PC-9 (cell line): ENCODE results near the gene WDCP. TPM values are rescaled to one million over a fixed set of nuclear protein-coding genes. Genes with fewer than 3 reads are reported as not detected.
A peak's percentile ranks its signal among the peaks of the same experiment; 100 is the strongest.

Source experiments
- BruUV-seq: library from RNA; stranded (reverse); fragments of 400-500 nt; replicated peaks from 2 replicates; lab custom pipeline; 2021; lab: Mats Ljungman, UMichigan
- CTCF ChIA-PET: fragments of 300-600 bp; sonication (Branson Sonifier 250); formaldehyde crosslinking; loops from one replicate; lab custom pipeline; 2022; ENCODE audit warnings: antibody characterized with exemption; lab: Charles Lee
- POLR2A ChIA-PET: fragments of 300-600 bp; sonication (Branson Sonifier 250); formaldehyde crosslinking; loops from one replicate; lab custom pipeline; 2022; ENCODE audit warnings: antibody characterized with exemption; ENCODE audit not compliant: unreplicated experiment; lab: Charles Lee
- DNase-seq, 2 experiments: peaks; one replicate each; pipeline versions ENCODE4 v3.0.0 to v3.0.0-alpha.2; 2015 to 2022; ENCODE audit warnings: mixed read lengths in 1 of 2
- H2AFZ ChIP-seq: fragments of 200-600 bp; sonication (generic); 2 replicates; pipeline ENCODE4 v1.8.1; 2017; ENCODE audit warnings: antibody characterized with exemption
- H3F3A ChIP-seq: fragments of 200-600 bp; sonication (generic); 2 replicates; pipeline ENCODE4 v1.8.1; 2017; ENCODE audit warnings: antibody characterized with exemption, mild to moderate bottlenecking, low read depth; ENCODE audit not compliant: insufficient read depth
- H3K27ac ChIP-seq: fragments of 200-600 bp; sonication (generic); 2 replicates; pipeline ENCODE4 v1.6.1; 2016; ENCODE audit warnings: mixed run types
- H3K27me3 ChIP-seq: fragments of 200-600 bp; sonication (generic); 2 replicates; pipeline ENCODE4 v1.6.1; 2016; ENCODE audit warnings: low read depth, mixed run types; ENCODE audit not compliant: insufficient read depth
- H3K36me3 ChIP-seq: fragments of 200-600 bp; sonication (generic); 2 replicates; pipeline ENCODE4 v1.6.1; 2016; ENCODE audit warnings: low read depth, mixed run types
- H3K4me1 ChIP-seq: fragments of 200-600 bp; sonication (generic); replicated peaks from 2 replicates; pipeline ENCODE4 v1.6.1; 2016; ENCODE audit warnings: mixed run types; ENCODE audit not compliant: insufficient read depth
- H3K4me2 ChIP-seq: fragments of 200-600 bp; sonication (generic); 2 replicates; pipeline ENCODE4 v1.6.1; 2017; ENCODE audit warnings: mixed run types
- H3K4me3 ChIP-seq: fragments of 200-600 bp; sonication (generic); 2 replicates; pipeline ENCODE4 v1.6.1; 2016; ENCODE audit warnings: mixed run types
- H3K79me2 ChIP-seq: fragments of 200-600 bp; sonication (generic); 2 replicates; pipeline ENCODE4 v1.6.1; 2017; ENCODE audit warnings: low read depth, mixed run types
- H3K9me2 ChIP-seq: fragments of 200-600 bp; sonication (generic); 2 replicates; pipeline ENCODE4 v1.8.1; 2017; ENCODE audit warnings: mild to moderate bottlenecking; ENCODE audit not compliant: insufficient read depth
- H3K9me3 ChIP-seq: fragments of 200-600 bp; sonication (generic); 2 replicates; pipeline ENCODE4 v1.8.1; 2016; ENCODE audit warnings: low read depth; ENCODE audit not compliant: insufficient read depth
- H4K20me1 ChIP-seq: fragments of 200-600 bp; sonication (generic); 2 replicates; pipeline ENCODE4 v1.8.1; 2017; ENCODE audit not compliant: insufficient read depth
- EZH2 ChIP-seq: fragments of 200-600 bp; sonication (generic); IDR thresholded peaks from 2 replicates; pipeline ENCODE4 v1.8.0; 2017; ENCODE audit warnings: antibody characterized with exemption, low read depth
- intact Hi-C: fragments of 100-400 bp; cut with micrococcal nuclease; formaldehyde crosslinking; loops from one replicate; pipeline ENCODE4 v1.10.0; 2022; ENCODE audit not compliant: unreplicated experiment
- total RNA-seq: library from RNA; stranded (reverse); gene quantifications from 2 replicates; pipeline ENCODE4 v1.2.3, GENCODE V29; 2021
- TF ChIP-seq, protein P1 (sequence below): fragments of 200-600 bp; sonication (generic); conservative IDR thresholded peaks from 2 replicates; pipeline ENCODE4 v1.6.1; 2017; ENCODE audit warnings: mixed run types, antibody characterized with exemption, mild to moderate bottlenecking, moderate library complexity

The WDCP gene
- total RNA-seq, 1 experiment from 2014 or later: 13.5 TPM

DNA sequence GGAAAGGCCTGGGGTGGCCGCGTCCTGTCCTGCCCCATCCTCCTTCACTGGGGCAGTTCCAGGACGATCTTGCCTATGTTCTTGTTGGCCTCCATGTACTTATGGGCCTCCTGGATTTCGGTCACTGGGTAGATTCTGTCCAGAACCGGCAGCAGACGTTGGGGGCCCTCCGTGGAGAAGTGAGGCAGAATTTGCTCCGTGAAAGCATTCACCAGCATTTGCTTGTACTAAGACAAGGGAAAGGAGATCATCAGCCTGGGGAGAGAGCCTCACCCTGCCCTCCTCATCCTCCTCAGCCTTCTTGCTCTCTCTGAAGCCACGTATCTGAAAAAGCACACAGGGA, 30.3 kb upstream of the WDCP start:
- no peaks in the 10 kb centered on the region for H3K9me2 ChIP-seq
- H4K20me1 ChIP-seq: peaks cover 13% of the 10 kb centered on the region
- no peak for DNase-seq
- H3K9me3 ChIP-seq: no peaks in the 10 kb centered on the region
- peak overlapping the region; percentile 98 for H3K4me2 ChIP-seq
- BruUV-seq: TSS peak; percentile 90
- TF ChIP-seq, protein P1, sequence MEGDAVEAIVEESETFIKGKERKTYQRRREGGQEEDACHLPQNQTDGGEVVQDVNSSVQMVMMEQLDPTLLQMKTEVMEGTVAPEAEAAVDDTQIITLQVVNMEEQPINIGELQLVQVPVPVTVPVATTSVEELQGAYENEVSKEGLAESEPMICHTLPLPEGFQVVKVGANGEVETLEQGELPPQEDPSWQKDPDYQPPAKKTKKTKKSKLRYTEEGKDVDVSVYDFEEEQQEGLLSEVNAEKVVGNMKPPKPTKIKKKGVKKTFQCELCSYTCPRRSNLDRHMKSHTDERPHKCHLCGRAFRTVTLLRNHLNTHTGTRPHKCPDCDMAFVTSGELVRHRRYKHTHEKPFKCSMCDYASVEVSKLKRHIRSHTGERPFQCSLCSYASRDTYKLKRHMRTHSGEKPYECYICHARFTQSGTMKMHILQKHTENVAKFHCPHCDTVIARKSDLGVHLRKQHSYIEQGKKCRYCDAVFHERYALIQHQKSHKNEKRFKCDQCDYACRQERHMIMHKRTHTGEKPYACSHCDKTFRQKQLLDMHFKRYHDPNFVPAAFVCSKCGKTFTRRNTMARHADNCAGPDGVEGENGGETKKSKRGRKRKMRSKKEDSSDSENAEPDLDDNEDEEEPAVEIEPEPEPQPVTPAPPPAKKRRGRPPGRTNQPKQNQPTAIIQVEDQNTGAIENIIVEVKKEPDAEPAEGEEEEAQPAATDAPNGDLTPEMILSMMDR: no peak
- no peak for TF ChIP-seq EZH2
- peaks cover 42% of the 10 kb centered on the region for H3F3A ChIP-seq
- peaks cover 33% of the 10 kb centered on the region for H3K79me2 ChIP-seq
- peaks cover 21% of the 10 kb centered on the region for H3K4me1 ChIP-seq
- intact Hi-C loops: loop anchor here (2.0 kb wide), 2 partner anchors 45 to 151 kb away; partner anchors contain the start of genes ATAD2B, FAM228B and PFN4
- H3K27ac ChIP-seq: peak overlapping the region; percentile 71
- H3K4me3 ChIP-seq: peak overlapping the region; percentile 89
- ChIA-PET POLR2A (interaction anchor here (0.6 to 1.3 kb wide), 2 partner anchors 62 to 362 kb away, joined by 3 to 6 read pairs; no protein-coding TSS in a partner anchor), CTCF (interaction anchor here (0.6 to 0.7 kb wide), 2 partner anchors 27 to 87 kb away, joined by 4 to 5 read pairs; no protein-coding TSS in a partner anchor)
- H3K27me3 ChIP-seq: no peaks in the 10 kb centered on the region
- peak overlapping the region; percentile 94 for H2AFZ ChIP-seq
- peaks cover 14% of the 10 kb centered on the region for H3K36me3 ChIP-seq

DNA sequence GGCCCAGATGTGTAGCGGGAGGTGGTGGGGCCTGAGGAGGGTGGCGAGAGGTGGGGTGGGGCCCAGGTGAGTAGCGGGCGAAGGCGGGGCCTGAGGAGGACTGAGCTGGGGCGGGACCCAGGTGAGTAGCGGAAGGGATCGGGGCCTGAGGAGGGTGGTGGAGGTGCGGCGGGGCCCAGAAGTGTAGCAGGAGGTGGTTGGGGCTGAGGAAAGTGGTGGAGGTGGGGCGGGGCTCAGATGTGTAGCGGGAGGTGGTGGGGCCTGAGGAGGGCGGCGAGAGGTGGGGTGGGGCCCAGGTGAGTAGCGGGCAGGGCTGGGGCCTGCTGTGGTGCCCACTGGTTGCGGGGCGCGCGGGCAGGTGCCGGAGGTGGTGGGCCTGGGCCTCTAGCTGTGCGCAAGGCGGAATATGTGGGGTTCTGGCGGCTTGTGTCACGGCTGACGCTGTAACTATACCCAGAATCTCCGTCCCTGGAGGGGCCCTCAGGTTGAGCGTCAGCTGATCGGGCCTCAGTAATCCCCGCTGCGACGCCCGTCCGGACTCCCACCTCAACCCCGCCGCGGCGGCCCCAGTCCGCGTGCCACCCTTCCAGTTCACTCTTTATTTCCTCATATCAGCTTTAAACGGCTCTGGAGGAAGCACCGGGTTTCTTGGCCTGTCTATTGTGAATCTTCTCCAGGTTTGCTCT, 29.8 kb upstream of the WDCP start:
- Histone ChIP-seq H3F3A (peaks cover 42% of the 10 kb centered on the region), H2AFZ (peak overlapping the region; percentile 94), H3K79me2 (peaks cover 38% of the 10 kb centered on the region)

More for the DNA sequence above, 29.8 kb upstream of the WDCP start:
- H3K4me3 ChIP-seq: peak overlapping the region; percentile 89
- ChIA-PET CTCF (interaction anchor here (0.5 to 1.4 kb wide), 7 partner anchors 26 to 413 kb away, joined by 3 to 9 read pairs (median 5); partner anchors contain the start of genes ATAD2B and WDCP), POLR2A (interaction anchor here (0.5 to 1.6 kb wide), 10 partner anchors 30 to 1382 kb away, joined by 3 to 60 read pairs (median 8); partner anchors contain the start of genes ATAD2B, FAM228B and WDCP)
- no TSS peak for BruUV-seq
- no peaks in the 10 kb centered on the region for H3K9me2 ChIP-seq
- no peaks in the 10 kb centered on the region for H3K27me3 ChIP-seq
- no peaks in the 10 kb centered on the region for H3K9me3 ChIP-seq
- peak in 1 of 2 experiments; percentile 97 for DNase-seq
- H3K27ac ChIP-seq: peak overlapping the region; percentile 71
- peak overlapping the region; percentile 98 for H3K4me2 ChIP-seq
- peaks cover 17% of the 10 kb centered on the region for H3K36me3 ChIP-seq
- peaks cover 17% of the 10 kb centered on the region for H4K20me1 ChIP-seq
- peaks cover 21% of the 10 kb centered on the region for H3K4me1 ChIP-seq
- intact Hi-C loops: loop anchor here (1.0 to 2.0 kb wide), 6 partner anchors 7 to 150 kb away; partner anchors contain the start of genes ATAD2B, FAM228B, PFN4 and TP53I3
- TF ChIP-seq, protein P1: no peak
- no peak for TF ChIP-seq EZH2
